GM19395 (cell line): Measurements from ENCODE around the gene CAMKK1.
"Not testable (repeated sequence)": the region's sequence is repeated elsewhere in the genome, so short reads cannot be mapped to it uniquely, and the experiment has no call there.

ENCODE experiments used
- ATAC-seq: cut with Tn5 transposase; IDR thresholded peaks from one replicate; pipeline ENCODE4 v1.9.1; 2021; ENCODE audit warnings: mild to moderate bottlenecking, moderate library complexity; ENCODE audit not compliant: unreplicated experiment

Gene CAMKK1

GRCh38 chr17:3848229-3848835 lies 44.5 kb downstream of the CAMKK1 start:
- ATAC-seq, result no peak

GRCh38 chr17:3847165-3847670 lies 45.6 kb downstream of the CAMKK1 start:
- no peak for ATAC-seq

GRCh38 chr17:3846437-3847164 lies 46.3 kb downstream of the CAMKK1 start:
- ATAC-seq, result no peak

- peak; percentile 91 for ATAC-seq
Observed at GRCh38 chr17:3845621-3846436, 47.0 kb downstream of the CAMKK1 start, which contains the start of gene NCBP3. NCBP3 (minus strand) TSS chr17:3846246; CDS start chr17:3846223, 23 bp downstream.

- peak; percentile 15 for ATAC-seq
Observed at GRCh38 chr17:3845291-3845620, 47.6 kb downstream of the CAMKK1 start.

GRCh38 chr17:3844556-3844955 lies 48.3 kb downstream of the CAMKK1 start:
- ATAC-seq, result not testable (repeated sequence)

GRCh38 chr17:3843935-3844516 lies 48.8 kb downstream of the CAMKK1 start:
- no peak for ATAC-seq

- ATAC-seq, result no peak
Observed at GRCh38 chr17:3838206-3838605, 54.6 kb downstream of the CAMKK1 start.

GRCh38 chr17:3836551-3836950 lies 56.3 kb downstream of the CAMKK1 start:
- no peak for ATAC-seq

- no peak for ATAC-seq
Observed at GRCh38 chr17:3835410-3836229, 57.2 kb downstream of the CAMKK1 start.

GRCh38 chr17:3834811-3835210 lies 58.0 kb downstream of the CAMKK1 start:
- ATAC-seq, result no peak

- ATAC-seq, result no peak
Observed at GRCh38 chr17:3828852-3829232, 64.0 kb downstream of the CAMKK1 start.

- ATAC-seq, result no peak
Observed at GRCh38 chr17:3828151-3828851, 64.6 kb downstream of the CAMKK1 start.

- no peak for ATAC-seq
Observed at GRCh38 chr17:3827124-3827773, 65.6 kb downstream of the CAMKK1 start.

- ATAC-seq, result no peak
Observed at GRCh38 chr17:3826191-3826590, 66.7 kb downstream of the CAMKK1 start.

GRCh38 chr17:3821101-3821500 lies 71.8 kb downstream of the CAMKK1 start:
- ATAC-seq, result no peak

GRCh38 chr17:3818786-3819185 lies 74.1 kb downstream of the CAMKK1 start:
- ATAC-seq, result no peak

GRCh38 chr17:3817851-3818605 lies 74.8 kb downstream of the CAMKK1 start:
- ATAC-seq, result no peak

GRCh38 chr17:3815925-3816324 lies 76.9 kb downstream of the CAMKK1 start:
- ATAC-seq, result no peak
